ENCODE data around the gene FAM13B.

Gene FAM13B

GRCh38 chr5:137960819-137961218 is 72.1 kb downstream of the FAM13B start:
- TF ChIP-seq CTCF (IDR thresholded peaks at IDR 0.05) = no peak

- TF ChIP-seq CTCF (IDR thresholded peaks at IDR 0.05) = no peak
Observed at GRCh38 chr5:137960141-137960540, 72.7 kb downstream of the FAM13B start.

GRCh38 chr5:137959488-137959887 is 73.4 kb downstream of the FAM13B start:
- no peak for TF ChIP-seq CTCF (IDR thresholded peaks at IDR 0.05)

- no peak for TF ChIP-seq CTCF (IDR thresholded peaks at IDR 0.05)
Observed at GRCh38 chr5:137957948-137958347, 74.9 kb downstream of the FAM13B start.

GRCh38 chr5:137954131-137954879 is 78.6 kb downstream of the FAM13B start:
- no peak for TF ChIP-seq CTCF (IDR thresholded peaks at IDR 0.05)

GRCh38 chr5:137945825-137946224 is 87.1 kb downstream of the FAM13B start:
- no peak for TF ChIP-seq CTCF (IDR thresholded peaks at IDR 0.05)

- TF ChIP-seq CTCF (IDR thresholded peaks at IDR 0.05) = no peak
Observed at GRCh38 chr5:137939331-137939730, 93.5 kb downstream of the FAM13B start.

GRCh38 chr5:137938751-137939143 is 94.1 kb downstream of the FAM13B start:
- TF ChIP-seq CTCF (IDR thresholded peaks at IDR 0.05) = no peak

Measured in LNCAP (cell line).